HT1080 (cell line): ENCODE results near the gene ZNF789. TPM values are rescaled to one million over a fixed set of nuclear protein-coding genes. Genes with fewer than 3 reads are reported as not detected.
A peak's percentile ranks its signal among the peaks of the same experiment; 100 is the strongest.

Source experiments
- DNase-seq: peaks from one replicate; pipeline ENCODE4 v3.0.0-alpha.2; 2015; ENCODE audit warnings: low read depth
- total RNA-seq: library from RNA; depleted of rRNA; stranded (reverse); fragments of >200 nt; shearing (Covaris generic); gene quantifications from 2 replicates; pipeline ENCODE4 v1.2.3, GENCODE V29; 2014

ZNF789 gene
- total RNA-seq, 1 experiment from 2014 or later, result 9.9 TPM

- no peak for DNase-seq
Measured at GRCh38 chr7:99457650-99458493, 14.8 kb upstream of the ZNF789 start.

DNA sequence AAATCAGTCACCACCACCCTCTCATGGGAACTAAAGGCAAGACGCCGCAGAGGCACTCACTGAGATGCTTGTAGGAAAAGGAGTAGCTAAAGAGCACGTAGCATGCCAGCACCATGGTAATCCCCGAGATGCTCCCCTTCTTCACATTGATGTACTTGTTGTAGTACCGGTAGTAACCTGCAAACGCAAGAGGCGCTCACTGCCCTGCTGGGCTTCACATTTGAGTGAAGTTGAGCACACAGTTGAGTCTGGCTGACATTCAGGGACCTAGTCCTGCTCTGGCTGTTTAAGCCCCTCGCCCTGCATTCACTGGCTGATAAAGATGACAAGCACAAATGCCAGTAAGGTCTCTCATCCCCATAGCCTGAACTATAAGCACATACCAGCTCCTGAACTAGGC, 13.6 kb upstream of the ZNF789 start:
- DNase-seq, result no peak

DNA sequence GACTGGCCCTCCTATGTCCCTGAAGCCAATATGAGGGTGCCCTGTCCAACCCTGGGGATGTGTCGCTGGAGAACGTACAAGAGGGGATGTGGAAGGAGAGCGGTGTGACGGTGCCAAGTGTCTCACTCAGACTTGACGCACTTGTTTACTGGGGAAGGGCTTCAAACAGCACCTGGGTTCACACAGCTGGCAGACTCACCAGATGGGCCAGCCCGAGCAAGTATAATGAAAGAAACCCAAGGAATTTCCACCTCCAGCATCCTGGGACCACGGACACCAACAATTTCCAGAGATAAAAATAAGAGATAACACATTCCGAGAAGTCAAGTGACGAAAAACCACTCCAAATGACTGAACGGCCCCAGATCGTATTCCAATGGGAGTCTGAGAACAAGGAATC, 12.0 kb upstream of the ZNF789 start:
- no peak for DNase-seq

- no peak for DNase-seq
Measured at GRCh38 chr7:99461221-99461620, 11.5 kb upstream of the ZNF789 start.

DNA sequence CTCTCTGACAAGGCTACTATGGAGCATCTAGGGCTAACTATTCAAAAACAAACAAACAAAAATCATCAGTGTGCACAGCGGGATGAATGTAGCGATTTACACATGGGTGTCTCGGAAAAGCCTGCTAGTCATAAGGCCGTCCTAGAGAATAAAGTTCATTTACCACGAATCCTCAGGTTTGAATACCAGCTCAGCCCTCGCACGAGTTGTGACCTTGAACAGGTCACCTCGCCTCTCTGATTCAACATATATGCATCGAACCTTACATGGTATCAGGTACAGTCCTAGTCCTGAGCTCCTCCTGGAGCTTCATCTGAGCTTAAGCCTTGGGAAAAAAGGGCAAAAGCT, 7.3 kb upstream of the ZNF789 start:
- no peak for DNase-seq

- no peak for DNase-seq
Measured at GRCh38 chr7:99468336-99468918, 4.3 kb upstream of the ZNF789 start.

GRCh38 chr7:99469381-99470065, 3.2 kb upstream of the ZNF789 start:
- peak; percentile 54 for DNase-seq

DNA sequence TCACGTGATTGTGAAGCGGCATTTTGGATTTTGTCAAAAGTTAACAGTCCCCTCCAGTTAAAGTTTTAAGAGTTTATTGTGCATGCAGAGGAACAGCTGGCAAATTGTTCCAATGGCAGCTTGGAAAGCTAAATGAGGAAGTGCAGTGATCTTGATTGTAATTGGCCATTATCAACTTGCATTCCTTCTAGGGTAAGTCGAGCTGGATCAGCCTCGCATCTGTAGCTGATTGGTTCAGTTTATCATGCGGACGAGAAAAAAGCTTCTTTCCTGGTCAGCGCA, 566 bp downstream of the ZNF789 start:
- DNase-seq, result peak; percentile 52

DNA sequence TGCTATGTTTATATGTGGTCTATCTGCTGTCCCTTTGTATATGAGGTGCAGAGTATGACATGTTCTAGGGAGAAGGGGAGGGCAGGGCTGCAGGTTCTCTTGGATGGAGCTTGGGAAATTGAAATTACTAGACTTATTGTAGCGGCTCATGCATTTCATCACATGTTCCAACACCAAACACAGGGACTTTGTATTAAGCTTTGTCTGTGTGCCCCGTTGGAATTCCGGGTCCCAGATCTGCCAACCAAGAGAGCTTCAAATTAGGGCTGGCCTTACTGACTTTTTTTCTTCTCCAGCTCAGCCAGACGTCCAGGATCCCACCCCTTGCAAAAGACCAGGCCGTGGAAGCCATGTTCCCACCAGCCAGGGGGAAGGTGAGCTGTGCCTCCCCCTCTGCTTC, 3.4 kb downstream of the ZNF789 start:
- DNase-seq, result no peak

DNA sequence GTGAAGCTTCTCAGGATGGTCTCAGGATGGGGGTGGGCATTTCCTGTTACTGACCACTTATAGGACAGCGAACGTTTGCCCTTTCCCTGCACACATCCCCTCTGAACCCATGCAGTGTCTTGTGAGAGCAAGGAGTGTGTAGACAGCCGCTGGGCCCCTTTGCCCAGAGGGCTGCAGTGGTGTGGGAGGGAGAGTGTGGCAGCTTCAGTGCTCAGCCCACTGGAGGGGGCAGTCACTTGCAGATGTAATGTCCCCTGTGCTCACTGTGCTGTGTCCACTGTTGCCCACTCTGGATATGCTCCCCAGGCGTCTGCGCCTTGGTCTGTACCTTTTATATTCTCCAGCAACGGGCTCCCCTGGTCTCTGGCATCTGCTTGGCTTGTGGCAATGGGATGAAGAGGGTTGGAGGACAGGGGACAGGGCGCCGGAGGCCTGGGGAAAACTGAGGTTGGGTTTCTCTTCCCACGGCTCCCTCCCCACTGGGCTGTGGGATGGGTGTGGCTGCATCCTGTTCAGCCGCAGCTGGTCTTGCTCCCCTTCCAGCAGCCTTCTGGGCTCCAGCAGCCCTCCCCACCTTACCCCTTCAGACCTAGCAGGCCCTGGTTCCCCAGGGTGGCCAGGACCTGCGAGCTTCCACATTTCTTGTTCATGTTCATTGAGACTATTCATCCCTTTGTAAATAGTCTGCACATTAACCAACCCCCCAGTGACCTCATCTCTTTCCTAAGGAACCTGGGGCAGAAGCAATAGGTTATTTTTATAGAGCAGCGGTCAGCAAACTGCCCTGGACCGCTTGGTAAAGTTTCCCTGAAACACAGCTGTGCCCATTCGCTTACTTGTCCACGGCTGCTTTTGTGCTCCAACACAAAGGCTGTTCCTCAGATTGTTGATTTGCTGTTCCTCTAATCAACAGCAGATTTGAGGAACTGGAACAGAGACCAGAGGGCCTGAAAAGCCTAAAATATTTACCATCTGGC, 6.1 kb downstream of the ZNF789 start:
- no peak for DNase-seq

GRCh38 chr7:99485094-99485493, 12.4 kb downstream of the ZNF789 start:
- no peak for DNase-seq

DNA sequence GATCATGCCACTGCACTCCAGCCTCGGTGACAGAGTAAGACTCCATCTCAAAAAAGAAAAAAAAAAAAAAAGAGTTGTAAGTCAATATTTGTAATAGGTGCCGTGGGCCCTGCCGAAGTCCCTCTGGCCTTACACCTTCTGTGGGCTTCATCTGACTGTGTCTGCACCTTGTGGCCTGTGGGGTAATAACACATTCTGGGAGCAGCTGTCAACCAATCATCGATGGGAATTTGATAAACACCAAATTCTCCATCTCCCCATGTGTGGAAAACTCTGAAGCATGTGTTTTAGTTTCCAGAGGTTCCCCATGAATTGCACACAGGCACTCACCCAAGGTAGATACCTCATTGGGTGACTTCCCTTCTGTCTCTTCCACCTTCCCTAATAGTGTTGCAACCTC, 16.5 kb downstream of the ZNF789 start:
- no peak for DNase-seq

- no peak for DNase-seq
Measured at GRCh38 chr7:99490878-99491277, 18.2 kb downstream of the ZNF789 start.

DNA sequence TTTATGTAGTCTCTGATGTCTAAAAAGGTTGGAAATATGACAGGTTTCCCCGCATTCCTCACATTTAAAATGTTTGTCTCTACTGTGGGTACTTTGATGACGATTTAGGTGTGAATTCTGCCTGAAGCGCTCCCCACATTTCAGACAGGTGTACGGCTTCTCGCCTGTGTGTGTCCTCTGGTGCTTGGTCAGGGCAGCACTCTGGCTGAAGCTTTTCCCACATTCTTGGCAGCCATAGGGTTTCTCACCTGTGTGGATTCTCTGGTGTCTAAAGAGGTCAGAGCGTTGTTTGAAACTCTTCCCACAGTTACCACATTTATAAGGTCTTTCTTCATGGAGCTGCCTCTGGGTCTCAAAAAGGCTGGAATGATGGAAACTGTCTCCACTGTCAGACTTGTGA, 21.1 kb downstream of the ZNF789 start:
- no peak for DNase-seq

DNA sequence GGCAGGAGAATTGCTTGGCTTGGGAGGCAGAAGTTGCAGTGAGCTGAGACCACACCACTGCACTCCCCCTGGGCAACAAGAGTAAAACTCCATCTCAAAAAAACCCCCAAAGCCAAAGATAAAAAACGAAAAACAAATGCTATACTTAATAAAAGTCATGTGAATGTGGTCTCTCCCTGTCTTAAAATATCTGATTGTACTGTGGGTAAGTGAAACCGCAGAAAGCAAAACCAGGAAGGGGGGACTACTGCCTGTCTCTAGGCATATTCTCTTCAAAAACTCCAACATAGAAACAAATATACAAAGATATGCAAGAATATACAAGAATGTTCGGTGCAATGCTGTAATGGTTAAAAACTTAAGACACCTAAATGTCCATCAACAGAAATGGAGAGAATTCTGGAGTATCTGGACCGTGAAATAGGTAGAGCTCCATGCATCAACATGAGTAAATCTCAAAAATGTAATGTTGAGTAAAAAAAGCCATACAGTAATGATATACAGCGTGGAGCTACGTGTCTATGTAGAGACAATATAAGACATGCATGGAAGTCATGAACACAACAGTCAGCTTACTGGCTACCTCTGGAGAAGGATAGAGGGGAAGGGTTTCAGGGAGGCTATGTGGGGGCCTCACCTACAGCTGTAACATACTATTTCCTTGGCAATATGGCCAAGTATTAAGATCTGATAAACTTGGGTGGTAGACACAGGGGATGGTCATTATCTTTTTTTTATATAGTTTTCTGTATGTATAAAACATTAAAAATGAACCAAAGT, 25.3 kb downstream of the ZNF789 start:
- no peak for DNase-seq

GRCh38 chr7:99498546-99498944, 25.9 kb downstream of the ZNF789 start:
- DNase-seq, result no peak

DNA sequence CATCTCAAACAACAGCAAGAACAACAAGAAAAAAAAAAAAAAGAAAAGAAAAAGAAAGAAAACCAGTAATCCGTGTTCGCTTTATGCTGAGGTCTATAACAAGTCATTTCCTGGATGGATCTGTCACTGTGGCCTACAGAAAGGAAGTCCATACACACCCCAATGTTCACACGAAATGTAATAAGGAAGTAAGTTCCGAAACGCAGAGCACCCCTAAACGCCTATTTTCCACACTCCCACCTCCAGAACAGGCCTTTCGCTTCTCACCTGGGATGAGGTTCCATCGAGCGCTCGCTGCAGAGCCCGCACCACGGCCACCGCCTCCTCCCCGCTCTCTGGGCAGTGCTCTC, 26.7 kb downstream of the ZNF789 start:
- DNase-seq, result no peak

GRCh38 chr7:99499721-99500636, 27.3 kb downstream of the ZNF789 start, which contains the start of gene ZNF394:
ZNF394 (minus strand) TSS chr7:99500281; CDS start chr7:99500093, 188 bp downstream.
- peak; percentile 85 for DNase-seq

- no peak for DNase-seq
Measured at GRCh38 chr7:99500637-99501009, 27.9 kb downstream of the ZNF789 start.

DNA sequence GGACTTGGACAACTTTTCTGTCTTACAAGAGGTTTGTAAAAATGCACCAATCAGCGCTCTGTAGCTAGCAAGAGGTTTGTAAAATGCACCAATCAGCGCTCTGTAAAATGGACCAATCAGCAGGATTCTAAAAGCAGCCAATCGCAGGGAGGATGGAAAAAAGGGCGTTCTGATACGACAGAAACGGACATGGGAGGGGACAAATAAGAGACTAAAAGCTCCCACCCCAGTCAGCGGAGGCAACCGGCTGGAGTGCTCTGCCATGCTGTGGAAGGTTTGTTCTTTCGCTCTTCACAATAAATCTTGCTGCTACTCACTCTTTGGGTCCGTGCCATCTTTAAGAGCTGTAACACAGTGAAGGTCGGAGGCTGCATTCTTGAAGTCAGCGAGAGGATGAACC, 28.5 kb downstream of the ZNF789 start:
- DNase-seq, result peak; percentile 26
